H1 (cell line): ENCODE data around the gene ZDHHC8. TPM values are rescaled to one million over a fixed set of nuclear protein-coding genes. Genes with fewer than 3 reads are reported as not detected.

ENCODE experiments used
- CTCF ChIA-PET: fragments of 300-600 bp; sonication (Branson Sonifier 250); formaldehyde crosslinking; loops from one replicate; lab custom pipeline; 2021; ENCODE audit not compliant: partially characterized antibody; lab: Charles Lee
- POLR2A ChIA-PET: fragments of 300-600 bp; sonication (Branson Sonifier 250); formaldehyde crosslinking; loops from one replicate; lab custom pipeline; 2021; ENCODE audit warnings: inconsistent platforms; ENCODE audit not compliant: partially characterized antibody; lab: Charles Lee
- DNase-seq, 2 experiments: peaks; one replicate each; pipeline versions ENCODE4 v3.0.0 to v3.0.0-alpha.2; 2010 to 2022; ENCODE audit warnings: low spot score in 2 of 2, low read depth in 1 of 2, mixed read lengths in 1 of 2
- FAIRE-seq: peaks from 2 replicates; lab custom pipeline; 2011; peaks lifted over from hg19 to GRCh38; lab: Jason Lieb, UNC
- H2AFZ ChIP-seq: 2 replicates; pipeline ENCODE4 v1.8.1; 2012; ENCODE audit warnings: low read length, inconsistent platforms
- H2AK5ac ChIP-seq: 2 replicates; pipeline ENCODE4 v1.6.1; 2013; ENCODE audit warnings: low read depth, low read length
- H2BK120ac ChIP-seq: replicated peaks from 2 replicates; pipeline ENCODE3; 2013; ENCODE audit warnings: low read depth, low read length, inconsistent platforms
- H2BK12ac ChIP-seq: 2 replicates; pipeline ENCODE4 v1.6.1; 2013; ENCODE audit warnings: low read depth, low read length
- H2BK15ac ChIP-seq: 2 replicates; pipeline ENCODE4 v1.6.1; 2013; ENCODE audit warnings: low read length
- H2BK20ac ChIP-seq: 2 replicates; pipeline ENCODE4 v1.6.1; 2013; ENCODE audit warnings: low read length
- H2BK5ac ChIP-seq: 2 replicates; pipeline ENCODE4 v1.6.1; 2013; ENCODE audit warnings: low read depth, low read length
- H3K14ac ChIP-seq: 2 replicates; pipeline ENCODE4 v1.6.1; 2013; ENCODE audit warnings: inconsistent platforms; ENCODE audit not compliant: insufficient read length
- H3K18ac ChIP-seq: 2 replicates; pipeline ENCODE4 v1.6.1; 2013; ENCODE audit warnings: low read length; ENCODE audit errors: extremely low read depth
- H3K23ac ChIP-seq: 2 replicates; pipeline ENCODE4 v1.6.1; 2013; ENCODE audit warnings: inconsistent platforms; ENCODE audit not compliant: insufficient read length
- H3K23me2 ChIP-seq: 2 replicates; pipeline ENCODE4 v1.6.1; 2013; ENCODE audit warnings: low read depth, low read length
- H3K27ac ChIP-seq: 2 replicates; pipeline ENCODE4 v1.6.1; 2011; ENCODE audit warnings: low read depth, low read length, inconsistent platforms
- H3K27me3 ChIP-seq, 4 experiments: replicated peaks in 1 of 4; 1 replicate in 1 of 4; 2 replicates in 3 of 4; pipeline versions ENCODE4 v1.6.1 to v1.8.1; 2011 to 2013; ENCODE audit warnings: low read length in 3 of 4, mild to moderate bottlenecking in 3 of 4, inconsistent platforms in 2 of 4, mixed read lengths in 2 of 4, moderate library complexity in 1 of 4; ENCODE audit not compliant: control insufficient read depth in 3 of 4, insufficient read depth in 3 of 4; ENCODE audit errors: extremely low read depth in 1 of 4
- H3K36me3 ChIP-seq, 4 experiments: 2 replicates each; pipeline versions ENCODE4 v1.6.1 to v1.8.1; 2011 to 2013; ENCODE audit warnings: mild to moderate bottlenecking in 4 of 4, low read length in 3 of 4, moderate library complexity in 2 of 4, control low read depth in 1 of 4, inconsistent platforms in 1 of 4; ENCODE audit not compliant: insufficient read depth in 4 of 4, control insufficient read depth in 2 of 4
- H3K4ac ChIP-seq: replicated peaks from 2 replicates; pipeline ENCODE3; 2013; ENCODE audit warnings: low read length, low read depth, mixed read lengths, inconsistent platforms; ENCODE audit not compliant: insufficient read length
- H3K4me1 ChIP-seq, 4 experiments: replicated peaks in 1 of 4; 1 replicate in 1 of 4; 2 replicates in 3 of 4; pipeline versions ENCODE4 v1.6.1 to v1.8.1; 2011 to 2013; ENCODE audit warnings: low read length in 3 of 4, inconsistent platforms in 2 of 4, mixed read lengths in 1 of 4; ENCODE audit not compliant: insufficient read depth in 4 of 4, control insufficient read depth in 3 of 4
- H3K4me2 ChIP-seq, 2 experiments: 2 replicates each; pipeline versions ENCODE4 v1.6.1 to v1.8.1; 2011 to 2013; ENCODE audit warnings: low read depth in 2 of 2, low read length in 2 of 2, control low read depth in 1 of 2, inconsistent platforms in 1 of 2, mild to moderate bottlenecking in 1 of 2; ENCODE audit not compliant: insufficient read depth in 1 of 2
- H3K4me3 ChIP-seq, 4 experiments: fragments of 200-600, 300-600 bp in 1 of 4; sonication (generic), shearing (Covaris generic), sonication (Bioruptor Twin) in 1 of 4; 2 replicates each; pipeline versions ENCODE4 v1.5.1 to v1.8.1; 2011 to 2016; ENCODE audit warnings: low read length in 4 of 4, low read depth in 3 of 4, control low read depth in 2 of 4, inconsistent platforms in 2 of 4, mild to moderate bottlenecking in 2 of 4, mixed read lengths in 1 of 4, moderate library complexity in 1 of 4; ENCODE audit not compliant: insufficient read depth in 2 of 4; ENCODE audit errors: extremely low read depth in 1 of 4
- H3K56ac ChIP-seq: replicated peaks from 2 replicates; pipeline ENCODE3; 2013; ENCODE audit warnings: low read depth, mild to moderate bottlenecking, mixed read lengths, low read length, inconsistent platforms; ENCODE audit not compliant: insufficient read length
- H3K79me1 ChIP-seq: 2 replicates; pipeline ENCODE4 v1.6.1; 2013; ENCODE audit warnings: low read depth, low read length, control low read depth
- H3K79me2 ChIP-seq, 2 experiments: 2 replicates each; pipeline versions ENCODE4 v1.6.1 to v1.8.1; 2012 to 2013; ENCODE audit warnings: low read length in 2 of 2, mild to moderate bottlenecking in 2 of 2, inconsistent platforms in 1 of 2; ENCODE audit not compliant: insufficient read depth in 2 of 2, control insufficient read depth in 1 of 2
- H3K9ac ChIP-seq, 4 experiments: replicated peaks in 1 of 4; 1 replicate in 1 of 4; 2 replicates in 3 of 4; pipeline versions ENCODE4 v1.6.1 to v1.8.1; 2011 to 2013; ENCODE audit warnings: low read depth in 3 of 4, low read length in 3 of 4, control low read depth in 2 of 4, mild to moderate bottlenecking in 2 of 4, moderate library complexity in 2 of 4, inconsistent platforms in 1 of 4; ENCODE audit errors: extremely low read depth in 1 of 4
- H3K9me3 ChIP-seq, 2 experiments: 2 replicates each; pipeline versions ENCODE4 v1.6.1 to v1.8.1; 2012 to 2013; ENCODE audit warnings: mild to moderate bottlenecking in 2 of 2, moderate library complexity in 2 of 2, control low read depth in 1 of 2, inconsistent platforms in 1 of 2, low read depth in 1 of 2, low read length in 1 of 2, mixed read lengths in 1 of 2; ENCODE audit not compliant: insufficient read depth in 2 of 2
- H4K20me1 ChIP-seq, 2 experiments: replicated peaks in 1 of 2; 2 replicates each; pipeline versions ENCODE3 to v1.8.1; 2011 to 2013; ENCODE audit warnings: inconsistent platforms in 2 of 2, low read length in 2 of 2, mild to moderate bottlenecking in 1 of 2; ENCODE audit not compliant: insufficient read depth in 2 of 2, control insufficient read depth in 1 of 2
- H4K5ac ChIP-seq: 2 replicates; pipeline ENCODE4 v1.6.1; 2013; ENCODE audit warnings: low read length, low read depth, mixed read lengths, inconsistent platforms; ENCODE audit not compliant: insufficient read length
- H4K8ac ChIP-seq: 2 replicates; pipeline ENCODE4 v1.8.0; 2013; ENCODE audit warnings: mild to moderate bottlenecking, moderate library complexity, low read length, inconsistent platforms; ENCODE audit not compliant: insufficient read depth; ENCODE audit errors: extremely low read depth
- H4K91ac ChIP-seq: replicated peaks from 2 replicates; pipeline ENCODE3; 2013; ENCODE audit warnings: low read length, mixed read lengths, inconsistent platforms; ENCODE audit not compliant: insufficient read length
- JUN ChIP-seq: IDR thresholded peaks from 2 replicates; pipeline ENCODE4 v1.6.1; 2011; ENCODE audit warnings: low read depth, mild to moderate bottlenecking, improper control_type of control experiment, low read length
- RAD21 ChIP-seq, 2 experiments: IDR thresholded peaks in 1 of 2; conservative IDR thresholded peaks in 1 of 2; 2 replicates each; pipeline ENCODE4 v1.6.1; 2011; ENCODE audit warnings: low read depth in 2 of 2, low read length in 2 of 2, improper control_type of control experiment in 1 of 2, inconsistent platforms in 1 of 2, mild to moderate bottlenecking in 1 of 2, moderate library complexity in 1 of 2
- WGBS, 2 experiments: shearing (Covaris generic) in 1 of 2; methylation state at CpG; one replicate each; pipeline versions ENCODE4 v1.1.6 to v1.1.7; 2013 to 2015; ENCODE audit warnings: low lambda C conversion rate in 2 of 2, mixed read lengths in 2 of 2, inconsistent platforms in 1 of 2, low coverage in 1 of 2, missing lambda C conversion rate in 1 of 2; ENCODE audit not compliant: insufficient replicate concordance in 2 of 2, insufficient coverage in 1 of 2, insufficient read length in 1 of 2; ENCODE audit errors: extremely low coverage in 1 of 2, missing lambda C conversion rate in 1 of 2; 5-methylcytosine and 5-hydroxymethylcytosine counted together
- polyA plus RNA-seq, 7 experiments: library from polyadenylated mRNA; depleted of rRNA in 3 of 7; stranded (reverse) in 5 of 7; unstranded in 2 of 7; fragments of >200 nt in 5 of 7; fragments of 200-250 nt in 2 of 7; gene quantifications; 1 replicate in 5 of 7; 2 replicates in 1 of 7; 4 replicates in 1 of 7; pipeline versions ENCODE4 v1.2.1 to v1.2.3, GENCODE V29; 2011 to 2013; ENCODE audit warnings: missing spikeins in 2 of 7, mixed read lengths in 2 of 7
- total RNA-seq: library from RNA; stranded (reverse); fragmentation: NEBNext Ultra II Directional; extraction: Animal tissue kit (Norgen Biotek cat#: 25700); gene quantifications from 2 replicates; pipeline ENCODE4 v1.2.1, GENCODE V29; 2021
- TF ChIP-seq, protein P1 (sequence below), 3 experiments: IDR thresholded peaks; 1 replicate in 2 of 3; 2 replicates in 1 of 3; pipeline versions ENCODE4 v1.5.1 to v1.6.1; 2011; ENCODE audit warnings: low read length in 3 of 3, mild to moderate bottlenecking in 3 of 3, inconsistent platforms in 2 of 3, low read depth in 1 of 3, moderate library complexity in 1 of 3; ENCODE audit not compliant: insufficient read depth in 1 of 3; ENCODE audit errors: control extremely low read depth in 1 of 3

The ZDHHC8 gene
- total and polyA plus RNA-seq, 2 of the 8 experiments (the other 6 are each of a cell fraction or from before 2014, with no cell fraction given): 18.6 to 65.6 TPM

DNA sequence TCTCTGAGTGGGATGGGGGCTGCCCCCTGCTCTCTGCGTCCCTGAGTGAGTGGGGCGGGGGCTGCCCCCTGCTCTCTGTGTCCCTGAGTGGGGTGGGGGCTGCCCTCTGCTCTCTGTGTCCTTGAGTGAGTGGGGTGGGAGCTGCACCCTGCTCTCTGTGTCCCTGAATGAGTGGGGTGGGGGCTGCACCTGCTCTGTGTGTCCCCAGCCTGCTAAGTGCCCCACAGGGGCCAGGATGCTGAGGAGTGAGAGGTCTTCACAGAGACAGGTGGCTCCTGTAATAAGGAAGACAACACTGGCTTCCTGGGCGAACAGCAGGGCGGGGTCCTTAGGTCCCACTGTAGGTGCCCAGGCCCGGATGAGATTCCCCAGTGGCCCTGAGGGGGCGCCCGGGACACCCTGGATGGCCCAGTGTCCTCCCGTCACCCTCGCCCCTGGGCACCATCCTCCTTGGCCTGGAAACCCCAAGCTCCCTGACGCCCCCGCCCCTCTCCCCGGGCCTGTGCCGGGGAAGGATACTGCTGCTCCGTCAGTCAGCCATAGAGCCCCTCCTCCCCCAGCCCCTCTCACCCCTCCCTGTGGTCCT, 23.1 kb downstream of the ZDHHC8 start:
- POLR2A ChIA-PET: interaction anchor here (0.8 to 2.4 kb wide), 4 partner anchors 24 to 134 kb away, joined by 3 to 5 read pairs (median 4); partner anchors contain the start of gene TANGO2
- no peak overlapping the region for H3K9ac ChIP-seq

More for the DNA sequence above, 23.1 kb downstream of the ZDHHC8 start:
- Histone ChIP-seq H2BK20ac (no peak overlapping the region), H2BK12ac (no peak overlapping the region), H4K5ac (no peak overlapping the region), H3K23ac (no peak overlapping the region), H3K9me3 (no peaks in the 10 kb centered on the region), H3K36me3 (no peaks in the 10 kb centered on the region), H3K27me3 (no peaks in the 10 kb centered on the region), H2AK5ac (no peak overlapping the region), H3K27ac (no peak overlapping the region), H3K4me3 (no peak overlapping the region), H3K4me2 (no peak overlapping the region), H3K79me2 (no peaks in the 10 kb centered on the region), H3K18ac (no peak overlapping the region), H2AFZ (no peak overlapping the region), H3K56ac (no peak overlapping the region), H4K8ac (no peak overlapping the region; the same call in 1 of the 2 replicates), H3K23me2 (no peaks in the 10 kb centered on the region), H2BK15ac (no peak overlapping the region), H2BK5ac (no peak overlapping the region), H3K14ac (no peak overlapping the region), H4K91ac (no peak overlapping the region), H2BK120ac (no peak overlapping the region)
- no peak for FAIRE-seq
- 72% methylated on average over 9 of the region's 14 CpGs; no CpG with 5 or more reads in 1 of the 2 experiments for WGBS, 2 experiments
- CTCF ChIA-PET: interaction anchor here (0.6 to 7.7 kb wide), 18 partner anchors 10 to 655 kb away, joined by 3 to 98 read pairs (median 4); no protein-coding TSS in a partner anchor
- no peak for TF ChIP-seq JUN
- TF ChIP-seq, protein P1, sequence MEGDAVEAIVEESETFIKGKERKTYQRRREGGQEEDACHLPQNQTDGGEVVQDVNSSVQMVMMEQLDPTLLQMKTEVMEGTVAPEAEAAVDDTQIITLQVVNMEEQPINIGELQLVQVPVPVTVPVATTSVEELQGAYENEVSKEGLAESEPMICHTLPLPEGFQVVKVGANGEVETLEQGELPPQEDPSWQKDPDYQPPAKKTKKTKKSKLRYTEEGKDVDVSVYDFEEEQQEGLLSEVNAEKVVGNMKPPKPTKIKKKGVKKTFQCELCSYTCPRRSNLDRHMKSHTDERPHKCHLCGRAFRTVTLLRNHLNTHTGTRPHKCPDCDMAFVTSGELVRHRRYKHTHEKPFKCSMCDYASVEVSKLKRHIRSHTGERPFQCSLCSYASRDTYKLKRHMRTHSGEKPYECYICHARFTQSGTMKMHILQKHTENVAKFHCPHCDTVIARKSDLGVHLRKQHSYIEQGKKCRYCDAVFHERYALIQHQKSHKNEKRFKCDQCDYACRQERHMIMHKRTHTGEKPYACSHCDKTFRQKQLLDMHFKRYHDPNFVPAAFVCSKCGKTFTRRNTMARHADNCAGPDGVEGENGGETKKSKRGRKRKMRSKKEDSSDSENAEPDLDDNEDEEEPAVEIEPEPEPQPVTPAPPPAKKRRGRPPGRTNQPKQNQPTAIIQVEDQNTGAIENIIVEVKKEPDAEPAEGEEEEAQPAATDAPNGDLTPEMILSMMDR (IDR thresholded peaks at IDR 0.05; ENCODE audit: control extremely low read depth in 1 of 3, insufficient read depth in 1 of 3, low read depth in 1 of 3, low read length in 3 of 3): peak in 2 of 3 experiments; percentile 1 to 23; a peak in 2 of 4 replicates
- no peak for TF ChIP-seq RAD21 (IDR thresholded peaks at IDR 0.05 in 1 of 2, conservative IDR thresholded peaks at IDR 0.05 in 1 of 2; ENCODE audit: low read depth in 2 of 2, low read length in 2 of 2)
- TF ChIP-seq, all 59 proteins: peak for 1
- no peak for DNase-seq
- Histone ChIP-seq H3K4ac (no peak overlapping the region), H3K79me1 (no peaks in the 10 kb centered on the region), H3K4me1 (peaks cover 0 to 7% (median 4%) of the 10 kb centered on the region in 4 experiments; a peak in 4 of 7 replicates), H4K20me1 (no peaks in the 10 kb centered on the region)
